Vagina (tissue), 2 donors: ENCODE results near the gene GATAD2B. TPM values are rescaled to one million over a fixed set of nuclear protein-coding genes. Genes with fewer than 3 reads are reported as not detected.
A peak's percentile ranks its signal among the peaks of the same experiment; 100 is the strongest.

Source experiments
- DNase-seq, 2 donors: peaks; one replicate each; pipeline ENCODE4 v3.0.0-alpha.2; 2017; ENCODE audit errors: extremely low spot score in 2 of 2
- H3K27ac ChIP-seq: fragments of 200-600 bp; sonication (generic); one replicate; pipeline ENCODE4 v1.5.1; 2019
- H3K27me3 ChIP-seq: fragments of 200-600 bp; sonication (generic); one replicate; pipeline ENCODE4 v1.5.1; 2019
- H3K36me3 ChIP-seq, 2 donors: fragments of 200-600 bp; sonication (generic); one replicate each; pipeline ENCODE4 v1.5.1; 2017 to 2019
- H3K4me1 ChIP-seq: fragments of 200-600 bp; sonication (generic); one replicate; pipeline ENCODE4 v1.5.1; 2019
- H3K4me3 ChIP-seq, 2 donors: fragments of 200-600 bp; sonication (generic); 1 replicate in 1 of 2; 2 replicates in 1 of 2; pipeline ENCODE4 v1.5.1; 2016 to 2019
- H3K9me3 ChIP-seq: fragments of 200-600 bp; sonication (generic); one replicate; pipeline ENCODE4 v1.5.1; 2019
- POLR2A ChIP-seq, 2 donors: fragments of 450-650 bp; IDR thresholded peaks; one replicate each; pipeline ENCODE4 v1.6.1; 2017; ENCODE audit warnings: antibody characterized with exemption in 2 of 2, mild to moderate bottlenecking in 2 of 2, moderate library complexity in 2 of 2
- POLR2AphosphoS5 ChIP-seq, 2 donors: sonication (generic); formaldehyde crosslinking; IDR thresholded peaks; one replicate each; pipeline ENCODE4 v1.9.0; 2017; ENCODE audit warnings: antibody characterized with exemption in 2 of 2, mild to moderate bottlenecking in 2 of 2, low read depth in 1 of 2; ENCODE audit not compliant: insufficient read depth in 1 of 2
- intact Hi-C: fragments of 100-400 bp; cut with DNase I; formaldehyde crosslinking; loops from one replicate; pipeline ENCODE4 v1.15.1; 2023
- total RNA-seq: library from RNA; depleted of rRNA; stranded (reverse); fragments of >200 nt; gene quantifications from one replicate; pipeline ENCODE4 v1.2.3, GENCODE V29; 2016
- TF ChIP-seq, protein P1 (sequence below), 3 experiments: fragments of 450-650 bp in 2 of 3; fragments of 200-600 bp in 1 of 3; sonication (generic) in 1 of 3; IDR thresholded peaks; one replicate each; pipeline ENCODE4 v1.5.1; 2017 to 2019; ENCODE audit warnings: antibody characterized with exemption in 3 of 3, mild to moderate bottlenecking in 2 of 3, moderate library complexity in 2 of 3

GATAD2B gene
- 24.1 TPM for total RNA-seq

DNA sequence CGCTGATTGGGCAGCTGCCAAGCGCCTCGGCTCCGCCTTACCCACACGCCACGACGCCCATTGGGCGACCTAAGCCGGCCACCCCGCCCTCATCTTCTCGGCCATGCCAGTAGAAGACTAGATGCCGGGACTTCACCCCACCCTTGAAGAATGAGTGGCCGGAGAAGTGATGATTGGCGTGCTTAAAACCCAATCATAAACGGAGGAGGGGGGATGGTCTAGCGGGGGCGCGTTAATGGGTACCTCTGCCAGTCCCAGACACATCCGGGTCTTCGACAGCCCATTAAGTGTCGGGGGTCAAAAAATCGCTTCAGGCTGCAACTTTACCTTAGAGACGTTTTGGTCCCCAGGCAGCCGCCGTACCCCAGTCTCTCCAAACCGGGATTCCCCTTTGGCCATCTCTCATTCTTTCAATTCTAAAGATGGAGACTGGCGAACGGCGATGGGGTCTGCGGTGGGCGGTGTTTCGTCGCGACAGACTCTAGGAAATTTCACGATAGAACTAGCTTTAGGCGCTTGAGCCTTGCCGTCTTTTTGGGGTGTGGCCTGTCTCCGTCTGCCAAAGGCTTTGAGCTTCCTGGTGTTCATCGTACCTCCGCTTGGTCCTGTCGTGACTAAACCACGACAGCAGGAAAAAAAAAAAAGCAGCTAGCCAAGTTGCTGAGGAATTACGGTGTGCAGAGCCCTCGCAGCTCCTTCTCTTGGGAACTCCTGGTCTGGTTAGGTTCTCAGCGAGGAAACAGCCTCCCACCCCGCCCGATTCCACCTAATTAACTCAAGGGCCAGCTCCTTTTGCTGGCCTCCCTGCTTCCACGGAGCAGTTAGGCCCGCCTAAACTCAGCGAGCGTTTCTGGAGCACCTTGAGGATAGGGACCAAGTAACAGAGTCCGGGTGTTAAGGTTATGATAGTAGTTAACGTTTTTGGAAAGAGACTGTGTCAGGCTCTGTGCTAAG is at the start of gene GATAD2B:
GATAD2B (minus strand) TSS at position 1 of the 954 bp plus-strand sequence. CDS start 94,625 bp downstream, outside the sequence.
- no peaks in the 10 kb centered on the region for H3K27me3 ChIP-seq
- H3K36me3 ChIP-seq = no peaks in the 10 kb centered on the region
- DNase-seq = peak in 1 of 2 donors; percentile 100
- TF ChIP-seq, protein P1, sequence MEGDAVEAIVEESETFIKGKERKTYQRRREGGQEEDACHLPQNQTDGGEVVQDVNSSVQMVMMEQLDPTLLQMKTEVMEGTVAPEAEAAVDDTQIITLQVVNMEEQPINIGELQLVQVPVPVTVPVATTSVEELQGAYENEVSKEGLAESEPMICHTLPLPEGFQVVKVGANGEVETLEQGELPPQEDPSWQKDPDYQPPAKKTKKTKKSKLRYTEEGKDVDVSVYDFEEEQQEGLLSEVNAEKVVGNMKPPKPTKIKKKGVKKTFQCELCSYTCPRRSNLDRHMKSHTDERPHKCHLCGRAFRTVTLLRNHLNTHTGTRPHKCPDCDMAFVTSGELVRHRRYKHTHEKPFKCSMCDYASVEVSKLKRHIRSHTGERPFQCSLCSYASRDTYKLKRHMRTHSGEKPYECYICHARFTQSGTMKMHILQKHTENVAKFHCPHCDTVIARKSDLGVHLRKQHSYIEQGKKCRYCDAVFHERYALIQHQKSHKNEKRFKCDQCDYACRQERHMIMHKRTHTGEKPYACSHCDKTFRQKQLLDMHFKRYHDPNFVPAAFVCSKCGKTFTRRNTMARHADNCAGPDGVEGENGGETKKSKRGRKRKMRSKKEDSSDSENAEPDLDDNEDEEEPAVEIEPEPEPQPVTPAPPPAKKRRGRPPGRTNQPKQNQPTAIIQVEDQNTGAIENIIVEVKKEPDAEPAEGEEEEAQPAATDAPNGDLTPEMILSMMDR (IDR thresholded peaks at IDR 0.05) = no peak
- TF ChIP-seq POLR2A (IDR thresholded peaks at IDR 0.05) (no peak), POLR2AphosphoS5 (IDR thresholded peaks at IDR 0.05; ENCODE audit: insufficient read depth in 1 of 2, low read depth in 1 of 2) (peak; percentile 77 to 93)
- intact Hi-C loops = no loop called here
- H3K4me3 ChIP-seq = peak within 1 kb of the TSS; percentile 89 to 97
- H3K9me3 ChIP-seq = no peaks in the 10 kb centered on the region
- H3K27ac ChIP-seq = peak within 1 kb of the TSS; percentile 97
- peaks cover 46% of the 10 kb centered on the region for H3K4me1 ChIP-seq

DNA sequence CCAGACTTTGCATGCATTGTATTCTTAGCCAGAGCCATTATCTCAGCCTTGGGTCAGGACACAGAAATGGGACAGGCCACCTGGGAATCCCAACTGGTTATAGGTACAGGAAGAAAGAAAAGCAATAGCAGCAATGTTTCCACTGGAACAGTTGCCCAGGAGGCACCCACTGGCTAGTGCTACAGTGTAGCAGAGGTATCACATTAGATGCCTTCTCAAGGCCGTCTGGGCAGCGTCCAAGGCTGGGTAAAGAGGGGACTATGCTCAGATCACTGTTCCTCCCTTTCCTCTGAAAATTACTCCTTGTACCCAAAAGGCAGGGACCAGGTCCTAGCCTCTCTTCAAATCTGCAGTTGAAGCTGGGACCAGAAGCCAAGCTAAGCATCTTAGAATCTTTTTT is 47.6 kb upstream of the GATAD2B start:
- H3K4me3 ChIP-seq = no peak overlapping the region
- TF ChIP-seq POLR2A (IDR thresholded peaks at IDR 0.05) (no peak), POLR2AphosphoS5 (IDR thresholded peaks at IDR 0.05; ENCODE audit: insufficient read depth in 1 of 2, low read depth in 1 of 2) (no peak)
- TF ChIP-seq, protein P1 (IDR thresholded peaks at IDR 0.05) = no peak
- no peaks in the 10 kb centered on the region for H3K27me3 ChIP-seq
- intact Hi-C loops = no loop called here
- H3K36me3 ChIP-seq = peaks cover 0 to 18% of the 10 kb centered on the region in 2 donors
- peaks cover 31% of the 10 kb centered on the region for H3K4me1 ChIP-seq
- no peak overlapping the region for H3K27ac ChIP-seq
- no peak for DNase-seq
- no peaks in the 10 kb centered on the region for H3K9me3 ChIP-seq

DNA sequence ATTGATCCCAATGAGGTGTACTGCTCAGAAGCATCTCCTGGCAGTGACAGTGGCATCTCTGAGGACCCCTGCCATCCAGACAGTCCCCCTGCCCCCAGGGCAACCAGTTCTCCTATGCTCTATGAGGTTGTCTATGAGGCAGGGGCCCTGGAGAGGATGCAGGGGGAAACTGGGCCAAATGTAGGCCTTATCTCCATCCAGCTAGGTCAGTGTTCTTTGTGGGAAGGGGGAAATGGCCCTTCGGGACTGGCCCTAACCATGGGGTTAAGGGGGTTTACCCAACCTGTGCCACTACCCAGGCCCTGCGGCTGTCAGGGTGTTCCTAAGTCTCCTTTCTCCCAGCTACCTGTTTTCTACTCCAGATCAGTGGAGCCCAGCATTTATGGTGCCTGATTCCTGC is 46.2 kb upstream of the GATAD2B start:
- H3K4me3 ChIP-seq = no peak overlapping the region
- TF ChIP-seq, protein P1 (IDR thresholded peaks at IDR 0.05) = no peak
- TF ChIP-seq POLR2AphosphoS5 (IDR thresholded peaks at IDR 0.05; ENCODE audit: insufficient read depth in 1 of 2, low read depth in 1 of 2) (no peak), POLR2A (IDR thresholded peaks at IDR 0.05) (no peak)

DNA sequence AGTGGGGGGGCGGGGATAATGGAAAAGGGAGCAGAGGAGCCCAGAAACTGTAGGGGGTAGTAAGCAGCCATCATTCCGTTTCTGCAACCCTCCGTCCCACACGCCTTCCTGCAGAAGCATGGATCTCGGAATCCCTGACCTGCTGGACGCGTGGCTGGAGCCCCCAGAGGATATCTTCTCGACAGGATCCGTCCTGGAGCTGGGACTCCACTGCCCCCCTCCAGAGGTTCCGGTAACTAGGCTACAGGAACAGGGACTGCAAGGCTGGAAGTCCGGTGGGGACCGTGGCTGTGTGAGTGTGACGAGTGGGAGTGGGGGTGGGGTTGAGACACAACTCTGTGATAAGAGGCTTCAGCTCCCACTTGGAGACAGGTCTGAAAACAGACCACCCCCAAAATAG is 45.6 kb upstream of the GATAD2B start:
- Histone ChIP-seq H3K27ac (peak overlapping the region; percentile 93), H3K36me3 (no peaks in the 10 kb centered on the region), H3K9me3 (no peaks in the 10 kb centered on the region), H3K4me1 (peaks cover 45% of the 10 kb centered on the region), H3K4me3 (peak overlapping the region; percentile 63 to 65), H3K27me3 (no peaks in the 10 kb centered on the region)
- intact Hi-C loops = no loop called here
- no peak for DNase-seq
- TF ChIP-seq, protein P1 (IDR thresholded peaks at IDR 0.05) = no peak
- TF ChIP-seq POLR2AphosphoS5 (IDR thresholded peaks at IDR 0.05; ENCODE audit: insufficient read depth in 1 of 2, low read depth in 1 of 2) = no peak

More for the DNA sequence above, 46.2 kb upstream of the GATAD2B start:
- no peaks in the 10 kb centered on the region for H3K9me3 ChIP-seq
- no peak overlapping the region for H3K27ac ChIP-seq
- peaks cover 0 to 4% of the 10 kb centered on the region in 2 donors for H3K36me3 ChIP-seq
- DNase-seq = no peak
- no peaks in the 10 kb centered on the region for H3K27me3 ChIP-seq
- intact Hi-C loops = no loop called here
- peaks cover 43% of the 10 kb centered on the region for H3K4me1 ChIP-seq

DNA sequence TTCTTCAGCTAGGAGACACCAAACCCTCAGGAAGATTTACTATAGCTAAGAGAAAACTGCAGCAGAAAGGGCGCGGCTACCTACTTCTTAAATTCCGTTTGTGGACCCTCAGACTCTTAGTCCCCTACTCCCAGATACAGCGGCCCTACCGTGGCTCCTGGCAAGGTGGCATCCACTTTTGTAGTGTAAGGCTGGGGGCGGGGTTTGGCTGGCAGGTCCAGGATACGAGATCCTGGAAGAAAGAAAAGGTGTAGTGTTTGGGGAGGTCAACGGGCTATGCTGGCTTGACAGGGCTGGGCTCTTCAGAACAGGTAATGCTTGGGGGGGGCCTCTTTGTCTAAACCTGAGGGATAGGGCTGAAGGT is 45.2 kb upstream of the GATAD2B start:
- peak overlapping the region; percentile 93 for H3K27ac ChIP-seq
- peaks cover 46% of the 10 kb centered on the region for H3K4me1 ChIP-seq
- no peak for TF ChIP-seq POLR2A (IDR thresholded peaks at IDR 0.05)
- H3K4me3 ChIP-seq = peak overlapping the region; percentile 63 to 65
- intact Hi-C loops = no loop called here
- no peaks in the 10 kb centered on the region for H3K36me3 ChIP-seq
- no peak for DNase-seq
- no peaks in the 10 kb centered on the region for H3K9me3 ChIP-seq
- no peaks in the 10 kb centered on the region for H3K27me3 ChIP-seq
